Measurements from ENCODE around the gene RNF220.

RNF220 gene

GRCh38 chr1:44406737-44407429 is 1.8 kb downstream of the RNF220 start:
- in situ Hi-C loops (cut with MboI; ENCODE audit: low sequenced_read_pairs), result no loop called here

GRCh38 chr1:44407430-44408211 is 2.6 kb downstream of the RNF220 start:
- in situ Hi-C loops (cut with MboI; ENCODE audit: low sequenced_read_pairs), result no loop called here

GRCh38 chr1:44408212-44408582 is 3.1 kb downstream of the RNF220 start:
- in situ Hi-C loops (cut with MboI; ENCODE audit: low sequenced_read_pairs), result no loop called here

- in situ Hi-C loops (cut with MboI; ENCODE audit: low sequenced_read_pairs), result no loop called here
Observed at GRCh38 chr1:44408632-44409602, 3.9 kb downstream of the RNF220 start.

- in situ Hi-C loops (cut with MboI; ENCODE audit: low sequenced_read_pairs), result no loop called here
Observed at GRCh38 chr1:44409757-44410156, 4.7 kb downstream of the RNF220 start.

GRCh38 chr1:44411861-44412260 is 6.8 kb downstream of the RNF220 start:
- in situ Hi-C loops (cut with MboI; ENCODE audit: low sequenced_read_pairs), result no loop called here

- in situ Hi-C loops (cut with MboI; ENCODE audit: low sequenced_read_pairs), result no loop called here
Observed at GRCh38 chr1:44412601-44413000, 7.5 kb downstream of the RNF220 start.

DNA sequence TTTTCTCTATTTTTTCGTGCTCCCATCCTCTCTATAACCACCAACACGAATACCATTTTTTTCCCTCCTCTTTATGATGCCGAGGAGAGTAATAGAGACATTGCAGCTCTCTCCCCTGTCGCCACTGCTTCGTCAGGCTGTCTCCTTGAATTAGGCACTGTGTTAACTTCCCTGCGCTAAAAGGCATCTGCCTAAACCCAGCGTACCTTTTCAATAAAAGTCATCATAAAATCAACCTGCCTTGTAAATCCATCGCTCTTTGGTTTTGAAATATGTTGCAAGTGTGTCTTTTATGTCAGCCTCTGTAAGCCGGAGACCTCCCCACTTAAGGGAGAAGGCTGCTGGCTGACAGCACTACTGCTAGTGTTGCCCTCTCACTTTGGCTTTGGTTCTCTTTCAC is 8.7 kb downstream of the RNF220 start:
- in situ Hi-C loops (cut with MboI; ENCODE audit: low sequenced_read_pairs), result no loop called here

GRCh38 chr1:44415013-44415412 is 10.0 kb downstream of the RNF220 start:
- in situ Hi-C loops (cut with MboI; ENCODE audit: low sequenced_read_pairs), result no loop called here

DNA sequence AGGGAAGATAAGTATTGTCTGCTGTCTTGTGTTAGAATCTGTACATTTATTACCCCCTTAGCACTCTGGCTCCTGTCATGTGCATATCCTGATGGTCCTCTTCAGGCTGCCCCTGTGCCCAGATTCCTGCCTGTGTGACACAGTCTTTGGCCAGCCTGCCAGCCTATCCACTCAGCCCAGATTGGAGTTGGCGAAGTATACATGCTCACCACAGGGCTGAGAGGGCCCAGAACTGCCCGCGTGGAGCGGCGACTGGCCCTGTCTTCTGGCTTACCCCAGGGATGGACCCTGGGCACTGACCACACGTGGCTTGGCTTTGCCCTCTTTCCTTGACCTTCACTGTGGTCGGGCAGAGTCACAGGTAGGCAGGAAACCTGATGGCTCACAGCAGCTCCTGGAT is 11.4 kb downstream of the RNF220 start:
- in situ Hi-C loops (cut with MboI; ENCODE audit: low sequenced_read_pairs), result no loop called here

GRCh38 chr1:44417351-44418021 is 12.4 kb downstream of the RNF220 start:
- in situ Hi-C loops (cut with MboI; ENCODE audit: low sequenced_read_pairs), result no loop called here

DNA sequence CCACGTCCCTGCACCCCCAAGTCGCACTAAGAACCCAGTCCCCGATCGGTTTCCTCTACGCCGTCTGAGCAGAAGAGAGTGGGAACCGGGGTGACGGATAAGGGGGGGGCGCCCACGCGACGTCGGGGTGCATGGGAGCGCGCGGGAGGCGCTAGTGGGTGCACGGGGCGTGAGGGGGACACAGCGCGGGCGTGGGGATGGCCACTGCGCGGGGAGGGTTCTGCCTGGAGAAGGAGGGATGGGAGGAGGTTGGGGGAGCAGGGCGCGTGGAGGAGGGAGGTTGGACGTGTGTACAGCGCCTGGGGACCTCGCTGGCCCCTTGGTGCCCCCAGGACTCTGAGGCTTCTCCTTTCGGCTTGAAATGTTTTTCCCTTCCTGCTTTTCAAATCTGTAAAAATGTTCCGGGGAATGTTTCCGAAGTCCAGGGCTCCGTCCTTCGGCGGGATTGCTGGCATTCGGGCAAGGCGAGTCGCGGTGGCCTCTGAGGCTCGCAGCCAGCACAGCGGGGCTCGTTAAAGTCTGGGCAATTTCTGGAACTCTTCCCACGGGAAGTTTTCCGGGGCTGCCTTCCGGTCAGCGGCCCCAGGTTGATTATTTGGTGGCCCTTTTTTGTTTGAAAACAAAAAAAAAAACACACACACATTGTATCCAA is 13.1 kb downstream of the RNF220 start:
- in situ Hi-C loops (cut with MboI; ENCODE audit: low sequenced_read_pairs), result no loop called here

- in situ Hi-C loops (cut with MboI; ENCODE audit: low sequenced_read_pairs), result no loop called here
Observed at GRCh38 chr1:44419901-44420300, 14.8 kb downstream of the RNF220 start.

DNA sequence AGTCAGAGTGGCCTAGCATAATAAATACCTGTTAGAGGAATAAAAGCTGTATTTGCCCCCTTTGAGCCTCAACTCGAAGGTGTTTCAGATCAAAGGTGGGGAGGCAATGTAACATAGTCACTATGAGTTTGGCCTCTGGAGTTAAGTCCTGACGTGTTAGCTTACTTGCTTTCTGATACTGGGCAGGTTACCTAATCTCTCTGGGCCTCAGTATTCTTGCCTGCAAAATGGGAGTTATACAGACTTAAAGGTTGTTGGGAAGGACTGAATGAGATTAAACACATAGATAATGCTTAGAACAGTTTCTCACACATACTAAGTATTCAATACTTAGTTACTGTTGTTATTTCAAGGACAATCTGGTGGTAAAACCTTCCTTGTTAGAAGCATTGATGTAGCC is 15.5 kb downstream of the RNF220 start:
- in situ Hi-C loops (cut with MboI; ENCODE audit: low sequenced_read_pairs), result no loop called here

DNA sequence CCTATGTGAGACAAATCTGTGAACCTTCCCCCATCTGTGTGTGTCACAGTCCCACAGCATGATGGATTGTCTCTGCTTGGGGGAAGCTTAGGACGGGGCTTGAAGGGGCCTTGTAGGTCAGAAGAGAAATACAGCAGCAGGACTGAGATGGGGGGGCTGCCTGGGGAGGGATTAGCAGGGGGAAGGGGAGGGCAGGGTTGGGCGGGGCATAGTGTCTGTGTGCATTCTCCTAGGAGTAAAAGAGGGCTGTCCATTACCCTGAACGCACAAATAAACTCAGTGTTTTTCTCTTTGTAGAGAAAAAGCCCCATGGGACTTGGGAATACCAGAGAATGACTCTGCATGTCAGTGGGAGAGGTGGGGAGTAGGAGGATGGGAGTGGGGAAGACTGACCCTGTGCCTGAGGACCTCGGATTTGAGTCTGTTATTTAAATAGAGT is 16.4 kb downstream of the RNF220 start:
- in situ Hi-C loops (cut with MboI; ENCODE audit: low sequenced_read_pairs), result no loop called here

- in situ Hi-C loops (cut with MboI; ENCODE audit: low sequenced_read_pairs), result no loop called here
Observed at GRCh38 chr1:44422161-44422560, 17.1 kb downstream of the RNF220 start.

DNA sequence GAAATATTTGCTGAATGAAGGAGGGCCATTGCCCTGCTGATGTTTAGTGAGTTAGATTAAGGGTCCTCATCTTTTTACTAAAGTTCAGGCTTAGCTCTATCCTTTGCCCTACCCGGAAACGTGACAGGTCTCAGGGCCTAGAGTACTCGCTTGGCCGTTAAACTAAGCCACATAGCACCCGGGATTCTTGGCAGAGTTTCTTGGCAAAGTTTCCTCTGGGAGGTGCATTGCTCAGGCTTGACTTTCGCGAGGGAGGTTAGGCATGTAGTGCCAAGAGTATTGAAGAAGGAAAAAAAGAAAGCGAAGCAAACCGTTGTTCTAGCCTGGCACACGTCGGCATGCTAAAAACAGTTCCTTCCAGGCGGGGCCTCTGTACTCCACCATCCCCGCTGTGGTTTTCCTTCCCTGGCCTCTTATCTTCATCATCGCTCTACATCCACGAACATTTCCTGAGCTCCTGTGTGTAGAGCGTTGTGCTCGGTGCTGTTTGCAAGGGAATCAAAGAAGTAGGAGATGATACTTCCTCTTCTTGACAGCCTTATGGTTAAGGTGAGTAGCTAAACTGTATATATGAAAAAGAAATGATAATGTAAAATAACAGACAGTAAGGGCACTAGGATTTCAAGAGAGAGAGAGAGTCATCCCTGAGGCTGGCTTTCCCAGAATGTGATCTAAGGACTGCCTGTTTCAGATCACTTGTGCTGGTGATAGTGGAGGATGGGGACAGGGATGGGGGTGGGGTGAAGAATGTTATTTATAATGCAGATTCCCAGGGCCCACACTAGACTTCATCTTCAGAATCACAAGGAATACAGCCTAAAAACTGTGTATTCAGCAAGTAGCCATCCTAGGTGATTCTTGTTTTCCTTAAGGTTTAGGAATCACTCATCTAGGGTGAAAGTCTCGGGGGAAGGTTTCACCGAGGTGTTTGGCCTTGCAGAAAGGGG is 18.8 kb downstream of the RNF220 start:
- in situ Hi-C loops (cut with MboI; ENCODE audit: low sequenced_read_pairs), result no loop called here

GRCh38 chr1:44424747-44425146 is 19.7 kb downstream of the RNF220 start:
- in situ Hi-C loops (cut with MboI; ENCODE audit: low sequenced_read_pairs), result no loop called here

Data from hTERT RPE-1 (cell line).